Parathyroid adenoma (tissue), 2 donors: ENCODE data around the gene IMMP2L.

Experiments used
- H2AFZ ChIP-seq: fragments of 300-600 bp; sonication (generic); one replicate; pipeline ENCODE4 v1.7.0; 2017; ENCODE audit warnings: antibody characterized with exemption, mild to moderate bottlenecking
- H3K27ac ChIP-seq: fragments of 300-600 bp; sonication (generic); one replicate; pipeline ENCODE4 v1.7.0; 2017
- H3K27me3 ChIP-seq: fragments of 300-600 bp; sonication (generic); one replicate; pipeline ENCODE4 v1.7.0; 2017; ENCODE audit warnings: low read length; ENCODE audit not compliant: control insufficient read depth, insufficient read depth
- H3K36me3 ChIP-seq: fragments of 300-600 bp; sonication (generic); one replicate; pipeline ENCODE4 v1.7.0; 2017; ENCODE audit warnings: low read length; ENCODE audit not compliant: control insufficient read depth, insufficient read depth
- H3K4me1 ChIP-seq: fragments of 300-600 bp; sonication (generic); one replicate; pipeline ENCODE4 v1.7.0; 2017; ENCODE audit warnings: control low read depth
- H3K4me2 ChIP-seq: fragments of 300-600 bp; sonication (generic); one replicate; pipeline ENCODE4 v1.7.0; 2017; ENCODE audit warnings: low read length
- H3K4me3 ChIP-seq: fragments of 300-600 bp; sonication (generic); one replicate; pipeline ENCODE4 v1.7.0; 2017; ENCODE audit warnings: low read depth, low read length
- H3K79me2 ChIP-seq: fragments of 300-600 bp; sonication (generic); one replicate; pipeline ENCODE4 v1.7.0; 2017; ENCODE audit warnings: control low read depth
- H3K9ac ChIP-seq: fragments of 300-600 bp; sonication (generic); one replicate; pipeline ENCODE4 v1.7.0; 2017; ENCODE audit warnings: mild to moderate bottlenecking
- H3K9me3 ChIP-seq: fragments of 300-600 bp; sonication (generic); one replicate; pipeline ENCODE4 v1.7.0; 2017; ENCODE audit warnings: low read length; ENCODE audit not compliant: control insufficient read depth
- TF ChIP-seq, protein P1 (sequence below): fragments of 300-600 bp; sonication (generic); IDR thresholded peaks from one replicate; pipeline ENCODE4 v1.7.0; 2017; ENCODE audit warnings: antibody characterized with exemption, mild to moderate bottlenecking
- donor health status: primary hyperparathyroidism.

The IMMP2L gene

DNA sequence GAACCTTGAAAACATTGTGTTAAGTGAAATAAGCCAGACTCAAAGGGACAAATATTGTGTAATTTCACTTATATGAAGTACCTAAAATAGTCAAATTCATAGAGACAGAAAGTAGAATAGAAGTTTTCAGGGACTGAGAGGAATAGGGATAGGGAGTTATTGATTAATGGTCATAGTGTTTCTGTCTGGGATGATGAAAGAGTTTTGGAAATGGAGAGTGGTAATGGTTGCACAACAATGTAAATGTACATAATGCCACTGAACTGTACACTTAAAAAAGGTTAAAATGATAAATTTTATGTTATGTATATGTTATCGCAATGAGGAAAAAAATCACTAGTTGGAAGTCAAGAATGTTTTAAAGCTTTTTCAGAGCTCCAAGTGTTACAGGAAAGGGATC lies 33.5 kb upstream of the IMMP2L start:
- Histone ChIP-seq H3K4me1 (no peaks in the 10 kb centered on the region), H3K27ac (no peak overlapping the region), H3K4me3 (no peak overlapping the region), H2AFZ (no peak overlapping the region), H3K9ac (no peak overlapping the region), H3K36me3 (no peaks in the 10 kb centered on the region), H3K79me2 (no peaks in the 10 kb centered on the region), H3K27me3 (no peaks in the 10 kb centered on the region), H3K9me3 (no peaks in the 10 kb centered on the region), H3K4me2 (no peak overlapping the region)
- TF ChIP-seq, protein P1, sequence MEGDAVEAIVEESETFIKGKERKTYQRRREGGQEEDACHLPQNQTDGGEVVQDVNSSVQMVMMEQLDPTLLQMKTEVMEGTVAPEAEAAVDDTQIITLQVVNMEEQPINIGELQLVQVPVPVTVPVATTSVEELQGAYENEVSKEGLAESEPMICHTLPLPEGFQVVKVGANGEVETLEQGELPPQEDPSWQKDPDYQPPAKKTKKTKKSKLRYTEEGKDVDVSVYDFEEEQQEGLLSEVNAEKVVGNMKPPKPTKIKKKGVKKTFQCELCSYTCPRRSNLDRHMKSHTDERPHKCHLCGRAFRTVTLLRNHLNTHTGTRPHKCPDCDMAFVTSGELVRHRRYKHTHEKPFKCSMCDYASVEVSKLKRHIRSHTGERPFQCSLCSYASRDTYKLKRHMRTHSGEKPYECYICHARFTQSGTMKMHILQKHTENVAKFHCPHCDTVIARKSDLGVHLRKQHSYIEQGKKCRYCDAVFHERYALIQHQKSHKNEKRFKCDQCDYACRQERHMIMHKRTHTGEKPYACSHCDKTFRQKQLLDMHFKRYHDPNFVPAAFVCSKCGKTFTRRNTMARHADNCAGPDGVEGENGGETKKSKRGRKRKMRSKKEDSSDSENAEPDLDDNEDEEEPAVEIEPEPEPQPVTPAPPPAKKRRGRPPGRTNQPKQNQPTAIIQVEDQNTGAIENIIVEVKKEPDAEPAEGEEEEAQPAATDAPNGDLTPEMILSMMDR, result no peak

DNA sequence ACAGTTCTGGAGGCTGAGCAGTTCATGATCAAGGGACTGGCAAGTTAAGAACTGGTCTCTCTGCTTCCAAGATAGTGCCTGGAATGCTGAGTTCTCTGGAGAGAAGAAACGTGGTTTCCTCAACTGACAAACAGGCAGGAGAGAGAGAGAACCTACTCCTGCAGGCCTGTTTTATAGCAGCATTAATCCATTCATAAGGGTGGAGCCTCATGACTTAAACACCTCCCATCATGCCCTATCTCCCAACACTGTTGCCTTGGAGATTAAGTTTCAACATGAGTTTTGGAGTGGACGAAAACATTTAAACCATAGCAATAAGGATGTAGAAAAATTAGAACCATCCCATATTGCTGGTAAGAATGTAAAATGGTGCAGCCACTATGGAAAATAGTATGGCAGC lies 32.3 kb upstream of the IMMP2L start:
- no peak overlapping the region for H3K4me2 ChIP-seq
- no peak overlapping the region for H3K27ac ChIP-seq
- no peak overlapping the region for H3K9ac ChIP-seq
- H3K9me3 ChIP-seq, result no peaks in the 10 kb centered on the region
- H3K79me2 ChIP-seq, result no peaks in the 10 kb centered on the region
- no peak overlapping the region for H2AFZ ChIP-seq
- no peaks in the 10 kb centered on the region for H3K27me3 ChIP-seq
- H3K4me3 ChIP-seq, result no peak overlapping the region
- TF ChIP-seq, protein P1, result no peak
- H3K4me1 ChIP-seq, result no peaks in the 10 kb centered on the region
- no peaks in the 10 kb centered on the region for H3K36me3 ChIP-seq

DNA sequence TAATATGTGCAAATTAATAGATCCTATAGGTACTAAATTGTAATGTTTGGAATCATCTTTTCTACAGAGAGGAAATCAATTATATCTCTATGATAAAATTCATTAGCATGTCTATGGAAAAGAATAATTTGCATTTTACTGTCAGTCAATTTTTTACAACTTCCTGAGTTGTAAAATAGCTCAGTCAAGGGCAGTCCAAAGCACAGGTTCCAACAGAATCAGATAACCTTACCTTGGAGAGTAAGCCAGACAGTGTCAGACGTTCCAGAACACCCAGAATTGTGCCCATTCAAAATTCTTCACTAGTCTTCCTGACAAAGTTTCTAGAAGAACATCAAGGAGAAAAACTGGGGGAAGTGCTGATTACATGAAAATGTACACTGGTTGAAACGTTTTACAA lies 31.1 kb upstream of the IMMP2L start:
- Histone ChIP-seq H3K9me3 (no peaks in the 10 kb centered on the region), H2AFZ (no peak overlapping the region), H3K4me1 (no peaks in the 10 kb centered on the region), H3K27ac (no peak overlapping the region), H3K4me3 (no peak overlapping the region), H3K36me3 (no peaks in the 10 kb centered on the region), H3K79me2 (no peaks in the 10 kb centered on the region), H3K4me2 (no peak overlapping the region), H3K27me3 (no peaks in the 10 kb centered on the region), H3K9ac (no peak overlapping the region)
- TF ChIP-seq, protein P1, result no peak

DNA sequence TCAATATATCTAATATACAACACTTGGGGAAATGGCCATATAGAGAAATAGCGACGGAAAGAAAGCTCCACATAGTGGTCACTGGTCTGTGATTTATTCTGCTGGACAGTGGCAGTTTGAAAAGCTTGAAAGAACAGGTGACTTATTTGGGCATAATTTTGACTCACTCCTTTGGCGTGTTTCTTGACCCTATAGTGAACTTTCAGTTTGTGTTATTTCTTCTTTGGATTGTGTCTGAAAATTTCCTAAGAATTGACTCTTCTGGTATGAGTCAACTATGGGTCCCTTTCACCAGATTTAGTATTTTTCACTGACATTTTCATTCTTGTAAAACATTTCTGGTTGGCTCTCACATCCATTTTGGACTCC lies 25.8 kb upstream of the IMMP2L start:
- Histone ChIP-seq H3K9ac (no peak overlapping the region), H3K4me2 (no peak overlapping the region), H2AFZ (no peak overlapping the region), H3K4me3 (no peak overlapping the region), H3K27me3 (no peaks in the 10 kb centered on the region), H3K27ac (no peak overlapping the region), H3K79me2 (no peaks in the 10 kb centered on the region), H3K9me3 (no peaks in the 10 kb centered on the region), H3K4me1 (no peaks in the 10 kb centered on the region), H3K36me3 (no peaks in the 10 kb centered on the region)
- TF ChIP-seq, protein P1, result no peak

DNA sequence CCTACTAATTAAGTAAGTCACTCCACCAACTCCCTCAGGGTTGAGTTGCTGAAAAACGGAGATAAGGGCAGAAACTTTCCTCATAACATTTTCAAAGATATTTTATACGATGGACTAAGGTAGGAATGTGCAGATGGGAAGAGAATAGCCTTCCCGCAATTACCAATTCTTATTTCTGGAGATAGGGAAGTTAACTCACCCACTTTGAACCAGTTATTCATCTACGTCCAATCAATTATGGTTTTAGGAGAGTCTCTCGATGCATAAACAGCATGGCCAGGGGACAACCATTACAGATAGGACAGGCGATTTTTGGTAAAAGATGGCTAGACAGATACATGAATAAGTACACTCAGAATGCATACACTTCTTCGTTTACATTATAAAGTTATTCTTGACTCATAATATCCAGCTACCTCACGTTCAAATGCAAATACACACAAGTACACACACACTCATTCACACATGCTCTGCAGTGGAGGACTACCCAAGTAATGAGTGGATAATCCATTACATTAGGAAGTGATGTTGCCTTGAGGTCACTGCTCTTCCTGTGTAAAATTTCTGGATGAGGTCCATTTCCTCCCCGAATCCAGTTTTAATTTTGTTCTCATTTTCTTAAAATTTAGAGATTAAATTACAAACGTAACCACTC lies 25.2 kb upstream of the IMMP2L start:
- Histone ChIP-seq H3K4me3 (no peak overlapping the region), H3K27me3 (no peaks in the 10 kb centered on the region), H3K79me2 (no peaks in the 10 kb centered on the region), H3K4me1 (no peaks in the 10 kb centered on the region), H3K27ac (no peak overlapping the region), H3K4me2 (no peak overlapping the region), H3K9me3 (no peaks in the 10 kb centered on the region), H3K36me3 (no peaks in the 10 kb centered on the region), H2AFZ (no peak overlapping the region), H3K9ac (no peak overlapping the region)
- TF ChIP-seq, protein P1, result no peak
